ENCODE results near the gene PDS5B.
"Not testable (repeated sequence)": the region's sequence is repeated elsewhere in the genome, so short reads cannot be mapped to it uniquely, and the experiment has no call there.

PDS5B gene

GRCh38 chr13:32586080-32586900 is at the start of gene PDS5B:
Gene PDS5B (plus strand): TSS chr13:32586452. CDS start chr13:32648773, 62,321 bp downstream.
- peak; percentile 86 for DNase-seq

- DNase-seq, result no peak
Observed at GRCh38 chr13:32537580-32538142, 48.6 kb upstream of the PDS5B start.

- DNase-seq, result no peak
Observed at GRCh38 chr13:32538143-32538620, 48.1 kb upstream of the PDS5B start.

- peak; percentile 21 for DNase-seq
Observed at GRCh38 chr13:32538621-32539246, 47.5 kb upstream of the PDS5B start, which contains the start of gene N4BP2L2. Gene N4BP2L2 (minus strand): TSS chr13:32538795. CDS start chr13:32537027, 1,768 bp downstream.

- no peak for DNase-seq
Observed at GRCh38 chr13:32542221-32542620, 44.0 kb upstream of the PDS5B start.

- no peak for DNase-seq
Observed at GRCh38 chr13:32545083-32545482, 41.2 kb upstream of the PDS5B start.

GRCh38 chr13:32548837-32549236 is 37.4 kb upstream of the PDS5B start:
- DNase-seq, result no peak

- no peak for DNase-seq
Observed at GRCh38 chr13:32549788-32550187, 36.5 kb upstream of the PDS5B start.

GRCh38 chr13:32553720-32554119 is 32.5 kb upstream of the PDS5B start:
- DNase-seq, result no peak

GRCh38 chr13:32555613-32556012 is 30.6 kb upstream of the PDS5B start:
- DNase-seq, result no peak

- not testable (repeated sequence) for DNase-seq
Observed at GRCh38 chr13:32560842-32561241, 25.4 kb upstream of the PDS5B start.

GRCh38 chr13:32575687-32576086 is 10.6 kb upstream of the PDS5B start:
- not testable (repeated sequence) for DNase-seq

- no peak for DNase-seq
Observed at GRCh38 chr13:32577032-32577431, 9.2 kb upstream of the PDS5B start.

GRCh38 chr13:32581177-32581786 is 5.0 kb upstream of the PDS5B start:
- no peak for DNase-seq

GRCh38 chr13:32582281-32582680 is 4.0 kb upstream of the PDS5B start:
- DNase-seq, result no peak

GRCh38 chr13:32582991-32583390 is 3.3 kb upstream of the PDS5B start:
- DNase-seq, result no peak

GRCh38 chr13:32585550-32586079 is 637 bp upstream of the PDS5B start:
- DNase-seq, result no peak

GRCh38 chr13:32587011-32587810 is 959 bp downstream of the PDS5B start:
- peak; percentile 36 for DNase-seq

- no peak for DNase-seq
Observed at GRCh38 chr13:32587811-32588170, 1.5 kb downstream of the PDS5B start.

GRCh38 chr13:32588736-32589135 is 2.5 kb downstream of the PDS5B start:
- DNase-seq, result no peak

GRCh38 chr13:32589471-32589870 is 3.2 kb downstream of the PDS5B start:
- DNase-seq, result no peak

GRCh38 chr13:32590266-32590665 is 4.0 kb downstream of the PDS5B start:
- no peak for DNase-seq
